Measurements from ENCODE around the gene PBLD.

Gene PBLD

GRCh38 chr10:68305854-68306253, 26.9 kb downstream of the PBLD start:
- peaks cover 9% of the 10 kb centered on the region for H3F3A ChIP-seq (ENCODE audit: insufficient read depth, low read length)
- no peaks in the 10 kb centered on the region for H3K9me3 ChIP-seq (replicated peaks; ENCODE audit: insufficient read depth, low read length)
- H4K20me1 ChIP-seq (ENCODE audit: insufficient read depth, low read length), result no peaks in the 10 kb centered on the region
- DNase-seq, result no peak
- no peak overlapping the region for H3K27ac ChIP-seq (ENCODE audit: low read length)
- H3K79me2 ChIP-seq (ENCODE audit: low read length), result no peaks in the 10 kb centered on the region
- H3K36me3 ChIP-seq (replicated peaks; ENCODE audit: insufficient read depth, low read length), result no peaks in the 10 kb centered on the region
- no peaks in the 10 kb centered on the region for H3K27me3 ChIP-seq (replicated peaks; ENCODE audit: insufficient read depth, low read length)
- H3K9ac ChIP-seq (ENCODE audit: low read length), result no peak overlapping the region
- no peak overlapping the region for H3K4me3 ChIP-seq (ENCODE audit: low read length)
- H3K9me2 ChIP-seq (replicated peaks; ENCODE audit: insufficient read depth, low read length), result no peaks in the 10 kb centered on the region
- no peak overlapping the region for H2AFZ ChIP-seq (ENCODE audit: low read length)
- no peak overlapping the region for H3K4me2 ChIP-seq (ENCODE audit: low read depth, low read length)
- no peak for TF ChIP-seq CTCF (IDR thresholded peaks at IDR 0.05; ENCODE audit: low read length)
- no peak for TF ChIP-seq EZH2 (optimal IDR thresholded peaks at IDR 0.05; ENCODE audit: low read depth, low read length)
- TF ChIP-seq EZH2phosphoT487 (IDR thresholded peaks at IDR 0.05; ENCODE audit: low read length), result no peak
- H3K4me1 ChIP-seq (ENCODE audit: low read length), result peaks cover 13% of the 10 kb centered on the region

GRCh38 chr10:68303849-68304412, 28.8 kb downstream of the PBLD start:
- no peak overlapping the region for H3K27ac ChIP-seq (ENCODE audit: low read length)
- TF ChIP-seq EZH2phosphoT487 (IDR thresholded peaks at IDR 0.05; ENCODE audit: low read length) (no peak), CTCF (IDR thresholded peaks at IDR 0.05; ENCODE audit: low read length) (no peak), EZH2 (optimal IDR thresholded peaks at IDR 0.05; ENCODE audit: low read depth, low read length) (no peak)
- no peak overlapping the region for H2AFZ ChIP-seq (ENCODE audit: low read length)
- H3K27me3 ChIP-seq (replicated peaks; ENCODE audit: insufficient read depth, low read length), result no peaks in the 10 kb centered on the region
- no peaks in the 10 kb centered on the region for H3K9me3 ChIP-seq (replicated peaks; ENCODE audit: insufficient read depth, low read length)
- no peaks in the 10 kb centered on the region for H3K79me2 ChIP-seq (ENCODE audit: low read length)
- no peak overlapping the region for H3K4me3 ChIP-seq (ENCODE audit: low read length)
- H3K9me2 ChIP-seq (replicated peaks; ENCODE audit: insufficient read depth, low read length), result no peaks in the 10 kb centered on the region
- peaks cover 9% of the 10 kb centered on the region for H3F3A ChIP-seq (ENCODE audit: insufficient read depth, low read length)
- H3K36me3 ChIP-seq (replicated peaks; ENCODE audit: insufficient read depth, low read length), result no peaks in the 10 kb centered on the region
- no peak overlapping the region for H3K9ac ChIP-seq (ENCODE audit: low read length)
- H3K4me1 ChIP-seq (ENCODE audit: low read length), result peaks cover 13% of the 10 kb centered on the region
- DNase-seq, result no peak
- no peaks in the 10 kb centered on the region for H4K20me1 ChIP-seq (ENCODE audit: insufficient read depth, low read length)
- no peak overlapping the region for H3K4me2 ChIP-seq (ENCODE audit: low read depth, low read length)

DNA sequence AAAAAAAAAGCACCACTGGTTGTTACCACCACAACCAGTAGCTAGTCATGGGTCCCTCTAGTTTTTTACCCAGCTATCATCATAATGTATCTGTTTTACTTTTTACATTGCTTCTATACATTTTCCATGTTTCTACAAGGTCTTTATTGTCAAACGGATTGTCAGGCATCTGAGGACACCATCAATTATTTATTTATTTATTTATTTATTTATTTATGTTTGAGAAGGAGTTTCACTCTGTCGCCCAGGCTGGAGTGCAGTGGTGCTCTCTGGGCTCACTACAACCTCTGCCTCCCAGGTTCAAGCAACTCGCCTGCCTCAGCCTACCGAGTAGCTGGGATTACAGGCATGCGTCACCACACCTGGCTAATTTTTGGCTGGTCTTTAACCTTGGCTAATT, 29.9 kb downstream of the PBLD start:
- Histone ChIP-seq H4K20me1 (ENCODE audit: insufficient read depth, low read length) (no peaks in the 10 kb centered on the region), H3K27me3 (replicated peaks; ENCODE audit: insufficient read depth, low read length) (no peaks in the 10 kb centered on the region), H3K9me2 (replicated peaks; ENCODE audit: insufficient read depth, low read length) (no peaks in the 10 kb centered on the region), H2AFZ (ENCODE audit: low read length) (no peak overlapping the region), H3K36me3 (replicated peaks; ENCODE audit: insufficient read depth, low read length) (no peaks in the 10 kb centered on the region), H3K27ac (ENCODE audit: low read length) (no peak overlapping the region), H3K9ac (ENCODE audit: low read length) (no peak overlapping the region), H3K4me3 (ENCODE audit: low read length) (no peak overlapping the region), H3K4me1 (ENCODE audit: low read length) (peaks cover 13% of the 10 kb centered on the region), H3K79me2 (ENCODE audit: low read length) (no peaks in the 10 kb centered on the region), H3K9me3 (replicated peaks; ENCODE audit: insufficient read depth, low read length) (no peaks in the 10 kb centered on the region), H3K4me2 (ENCODE audit: low read depth, low read length) (no peak overlapping the region), H3F3A (ENCODE audit: insufficient read depth, low read length) (peaks cover 9% of the 10 kb centered on the region)
- no peak for DNase-seq
- TF ChIP-seq EZH2 (optimal IDR thresholded peaks at IDR 0.05; ENCODE audit: low read depth, low read length), result no peak
- TF ChIP-seq EZH2phosphoT487 (IDR thresholded peaks at IDR 0.05; ENCODE audit: low read length), result no peak
- TF ChIP-seq CTCF (IDR thresholded peaks at IDR 0.05; ENCODE audit: low read length), result no peak
